ENCODE results near the gene ACO2.

- TF ChIP-seq RAD21 (IDR thresholded peaks at IDR 0.05; ENCODE audit: low read length) (no peak), CTCF (conservative IDR thresholded peaks at IDR 0.05; ENCODE audit: low read depth, low read length) (no peak), BHLHE40 (IDR thresholded peaks at IDR 0.05; ENCODE audit: low read depth, low read length) (no peak), RFX5 (IDR thresholded peaks at IDR 0.05; ENCODE audit: low read depth, low read length) (no peak), POLR2A (IDR thresholded peaks at IDR 0.05; ENCODE audit: low read depth, low read length) (no peak), CEBPB (IDR thresholded peaks at IDR 0.05; ENCODE audit: low read depth, low read length) (no peak), MAFK (IDR thresholded peaks at IDR 0.05; ENCODE audit: low read depth, low read length) (no peak), SMC3 (IDR thresholded peaks at IDR 0.05; ENCODE audit: low read depth, low read length) (no peak), FOS (IDR thresholded peaks at IDR 0.05; ENCODE audit: low read depth, low read length) (no peak), ELK1 (IDR thresholded peaks at IDR 0.05; ENCODE audit: borderline replicate concordance, low read depth, low read length) (no peak), MXI1 (IDR thresholded peaks at IDR 0.05; ENCODE audit: borderline replicate concordance, low read depth, low read length) (no peak), RCOR1 (IDR thresholded peaks at IDR 0.05; ENCODE audit: insufficient replicate concordance, low read length) (no peak)
Observed at GRCh38 chr22:41571786-41572185, 102.9 kb downstream of the ACO2 start.
